ENCODE results near the gene MTHFD2. TPM values are rescaled to one million over a fixed set of nuclear protein-coding genes. Genes with fewer than 3 reads are reported as not detected.

Gene MTHFD2
- total RNA-seq, 4 donors from 2014 or later = 19.1 to 55.4 (median 39.0) TPM

DNA sequence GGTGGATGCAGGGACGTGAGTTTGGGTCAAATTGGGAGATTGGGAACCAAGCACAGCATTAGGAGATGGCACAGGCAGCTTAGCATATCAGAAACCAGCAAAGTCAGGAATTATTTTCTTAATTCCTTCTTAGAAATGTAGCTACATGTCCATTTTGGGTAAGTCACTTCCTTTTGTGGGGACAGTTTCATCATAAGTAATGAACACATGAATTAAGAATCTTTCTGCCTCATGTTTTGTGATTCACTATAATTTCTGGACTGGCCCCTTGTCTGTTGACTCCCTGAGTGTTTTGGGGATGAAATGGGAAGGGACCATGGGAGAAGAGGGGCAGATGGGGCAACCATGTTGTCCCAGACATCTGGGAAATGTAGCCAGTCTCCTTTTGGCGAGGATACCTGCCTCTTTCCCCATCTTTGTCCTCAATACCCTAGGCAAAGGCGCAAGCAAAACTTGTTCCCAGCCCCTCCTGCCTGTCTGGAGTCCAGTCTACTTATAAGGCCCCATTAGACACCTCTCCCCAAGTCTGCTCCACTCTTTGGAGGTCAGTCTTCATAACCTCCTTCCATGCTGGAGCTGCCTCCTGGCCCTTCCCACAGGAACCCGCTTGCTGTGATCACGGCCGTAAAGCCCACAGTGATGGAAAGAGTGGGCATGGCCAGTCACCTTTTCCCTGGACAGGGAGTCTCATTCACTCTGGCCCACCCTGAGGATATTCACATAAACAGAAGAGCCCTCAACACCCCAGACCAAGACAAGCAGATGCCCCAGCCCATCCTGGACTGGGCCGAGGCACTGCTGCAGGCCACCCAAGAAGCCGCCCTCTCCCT lies 25.7 kb downstream of the MTHFD2 start:
- Histone ChIP-seq H3K9me3 (no peaks in the 10 kb centered on the region), H3K4me3 (no peak overlapping the region), H3K36me3 (peaks cover 0 to 10% (median 0%) of the 10 kb centered on the region in 3 donors), H3K4me1 (peaks cover 3 to 15% (median 9%) of the 10 kb centered on the region in 3 donors), H3K27ac (no peak overlapping the region), H3K27me3 (no peaks in the 10 kb centered on the region)
- no peak for DNase-seq
- no peak for TF ChIP-seq POLR2A (IDR thresholded peaks at IDR 0.05)
- no peak for TF ChIP-seq CTCF (IDR thresholded peaks at IDR 0.05)
- 93 to 96% methylated on average over 3 to 5 of the region's 8 CpGs for WGBS, 2 donors
- intact Hi-C loops (cut with DNase I) = no loop called here

GRCh38 chr2:74225698-74226459 lies 27.5 kb downstream of the MTHFD2 start:
- H3K27ac ChIP-seq = no peak overlapping the region
- 62 to 63% methylated on average over 4 of the region's 4 CpGs for WGBS, 2 donors
- no peaks in the 10 kb centered on the region for H3K9me3 ChIP-seq
- no peaks in the 10 kb centered on the region for H3K27me3 ChIP-seq
- H3K4me3 ChIP-seq = no peak overlapping the region
- intact Hi-C loops (cut with DNase I) = no loop called here
- TF ChIP-seq CTCF (IDR thresholded peaks at IDR 0.05) (no peak), POLR2A (IDR thresholded peaks at IDR 0.05) (no peak)
- peaks cover 0 to 10% (median 0%) of the 10 kb centered on the region in 3 donors for H3K36me3 ChIP-seq
- DNase-seq = no peak
- peaks cover 3 to 15% (median 9%) of the 10 kb centered on the region in 3 donors for H3K4me1 ChIP-seq

- Histone ChIP-seq H3K36me3 (peaks cover 0 to 5% (median 0%) of the 10 kb centered on the region in 3 donors), H3K27ac (no peak overlapping the region), H3K4me3 (no peak overlapping the region), H3K4me1 (peaks cover 3 to 15% (median 9%) of the 10 kb centered on the region in 3 donors), H3K9me3 (no peaks in the 10 kb centered on the region), H3K27me3 (no peaks in the 10 kb centered on the region)
- WGBS, 2 donors = 78 to 79% methylated on average over 12 to 14 of the region's 21 CpGs
- intact Hi-C loops (cut with DNase I) = no loop called here
- TF ChIP-seq CTCF (IDR thresholded peaks at IDR 0.05) (no peak), POLR2A (IDR thresholded peaks at IDR 0.05) (no peak)
- DNase-seq = no peak
Observed at GRCh38 chr2:74226648-74227213, 28.3 kb downstream of the MTHFD2 start.

- 86 to 89% methylated on average over 5 of the region's 5 CpGs for WGBS, 2 donors
- no peaks in the 10 kb centered on the region for H3K9me3 ChIP-seq
- no peak overlapping the region for H3K27ac ChIP-seq
- H3K4me3 ChIP-seq = no peak overlapping the region
- intact Hi-C loops (cut with DNase I) = no loop called here
- peaks cover 3 to 15% (median 9%) of the 10 kb centered on the region in 3 donors for H3K4me1 ChIP-seq
- no peaks in the 10 kb centered on the region for H3K27me3 ChIP-seq
- TF ChIP-seq POLR2A (IDR thresholded peaks at IDR 0.05) (no peak), CTCF (IDR thresholded peaks at IDR 0.05) (no peak)
- H3K36me3 ChIP-seq = no peaks in the 10 kb centered on the region
- no peak for DNase-seq
Observed at GRCh38 chr2:74227646-74228045, 29.2 kb downstream of the MTHFD2 start.
